SKM-1 treated with dmso at 0.1 percent for 144 hours (cell line): Measurements from ENCODE around the gene SOX5.
"Not testable (repeated sequence)": the region's sequence is repeated elsewhere in the genome, so short reads cannot be mapped to it uniquely, and the experiment has no call there.

Experiments
- DNase-seq: peaks from one replicate; lab custom pipeline; 2025; ENCODE audit not compliant: unreplicated experiment; lab: John Stamatoyannopoulos, UW

Gene SOX5

GRCh38 chr12:23760495-23760894 lies 189.0 kb downstream of the SOX5 start:
- no peak for DNase-seq

GRCh38 chr12:23758608-23759007 lies 190.9 kb downstream of the SOX5 start:
- no peak for DNase-seq

GRCh38 chr12:23757541-23757962 lies 191.9 kb downstream of the SOX5 start:
- DNase-seq: no peak

GRCh38 chr12:23756416-23756815 lies 193.1 kb downstream of the SOX5 start:
- no peak for DNase-seq

- DNase-seq: no peak
These were observed 195.7 kb downstream of the SOX5 start for GRCh38 chr12:23753628-23754365.

- DNase-seq: no peak
These were observed 197.2 kb downstream of the SOX5 start for GRCh38 chr12:23752245-23752644.

GRCh38 chr12:23751641-23752040 lies 197.8 kb downstream of the SOX5 start:
- DNase-seq: no peak

- DNase-seq: no peak
These were observed 198.5 kb downstream of the SOX5 start for GRCh38 chr12:23750923-23751322.

- DNase-seq: no peak
These were observed 204.8 kb downstream of the SOX5 start for GRCh38 chr12:23744696-23745095.

GRCh38 chr12:23742574-23742973 lies 206.9 kb downstream of the SOX5 start:
- DNase-seq: no peak

GRCh38 chr12:23731493-23731892 lies 218.0 kb downstream of the SOX5 start:
- no peak for DNase-seq

GRCh38 chr12:23731035-23731434 lies 218.4 kb downstream of the SOX5 start:
- DNase-seq: no peak

- DNase-seq: no peak
These were observed 220.1 kb downstream of the SOX5 start for GRCh38 chr12:23729359-23729758.

- DNase-seq: no peak
These were observed 222.8 kb downstream of the SOX5 start for GRCh38 chr12:23726646-23727045.

- no peak for DNase-seq
These were observed 226.8 kb downstream of the SOX5 start for GRCh38 chr12:23722655-23723054.

GRCh38 chr12:23721268-23721667 lies 228.2 kb downstream of the SOX5 start:
- no peak for DNase-seq

GRCh38 chr12:23719493-23719892 lies 230.0 kb downstream of the SOX5 start:
- no peak for DNase-seq

GRCh38 chr12:23710361-23710760 lies 239.1 kb downstream of the SOX5 start:
- DNase-seq: not testable (repeated sequence)

GRCh38 chr12:23708185-23708837 lies 241.2 kb downstream of the SOX5 start:
- no peak for DNase-seq

GRCh38 chr12:23707270-23707669 lies 242.2 kb downstream of the SOX5 start:
- DNase-seq: no peak

GRCh38 chr12:23704992-23705943 lies 244.2 kb downstream of the SOX5 start:
- DNase-seq: no peak

- DNase-seq: no peak
These were observed 246.4 kb downstream of the SOX5 start for GRCh38 chr12:23703051-23703450.
